ENCODE results near the gene ZG16B.

DNA sequence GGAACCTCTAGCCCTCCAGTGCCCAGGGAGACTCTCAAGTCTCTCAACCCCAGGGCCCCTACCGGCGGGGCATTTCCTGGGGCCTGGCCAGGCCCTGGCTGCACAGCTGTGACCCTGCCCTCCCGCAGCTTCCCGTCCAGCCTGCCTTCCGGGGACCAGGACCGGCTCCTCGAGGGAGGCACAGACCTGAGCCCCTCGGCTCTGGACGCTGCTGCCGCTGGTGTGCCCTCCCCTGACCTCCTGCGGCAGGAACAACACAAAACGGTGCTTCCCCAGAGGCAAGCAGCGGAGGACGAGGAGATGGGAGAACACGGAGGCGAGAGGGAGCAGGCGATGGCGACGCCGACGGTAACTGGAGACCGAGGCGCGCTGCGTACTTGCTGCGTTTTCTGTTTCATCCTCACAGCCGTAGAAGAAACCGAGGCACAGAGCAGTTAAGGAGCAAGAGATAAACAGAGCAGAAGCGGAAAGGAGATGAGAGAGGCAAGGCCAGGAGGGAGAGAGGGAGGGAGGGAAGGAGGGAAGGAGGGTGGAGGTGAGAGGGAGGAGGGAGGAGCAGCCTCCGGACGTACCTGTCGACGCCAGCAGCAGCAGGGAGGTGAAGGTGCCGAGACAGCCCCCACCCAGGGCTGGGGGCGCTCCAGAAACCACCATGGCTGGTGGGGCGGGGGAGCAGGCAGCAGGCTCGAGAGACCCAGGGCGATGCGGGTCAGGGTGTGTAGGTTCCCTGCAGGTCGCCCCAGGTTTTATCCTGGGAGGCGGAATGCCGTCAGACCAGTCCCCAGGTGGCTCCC lies 27.5 kb downstream of the ZG16B start, which contains the start of gene PRSS22:
- TF ChIP-seq FOXM1 (IDR thresholded peaks at IDR 0.05; ENCODE audit: borderline replicate concordance) (no peak), ELF4 (IDR thresholded peaks at IDR 0.05) (no peak), FOXA1 (IDR thresholded peaks at IDR 0.05) (no peak), CTBP1 (IDR thresholded peaks at IDR 0.05; ENCODE audit: borderline replicate concordance) (no peak), FOXK2 (IDR thresholded peaks at IDR 0.05) (no peak), ARNT (IDR thresholded peaks at IDR 0.05) (no peak), SP1 (IDR thresholded peaks at IDR 0.05) (no peak), BHLHE40 (IDR thresholded peaks at IDR 0.05; ENCODE audit: borderline replicate concordance) (no peak), NFRKB (IDR thresholded peaks at IDR 0.05) (no peak), SUZ12 (IDR thresholded peaks at IDR 0.05) (no peak), L3MBTL2 (conservative IDR thresholded peaks at IDR 0.05) (no peak), LEF1 (IDR thresholded peaks at IDR 0.05; ENCODE audit: borderline replicate concordance) (no peak)
- TF ChIP-seq, protein P1, sequence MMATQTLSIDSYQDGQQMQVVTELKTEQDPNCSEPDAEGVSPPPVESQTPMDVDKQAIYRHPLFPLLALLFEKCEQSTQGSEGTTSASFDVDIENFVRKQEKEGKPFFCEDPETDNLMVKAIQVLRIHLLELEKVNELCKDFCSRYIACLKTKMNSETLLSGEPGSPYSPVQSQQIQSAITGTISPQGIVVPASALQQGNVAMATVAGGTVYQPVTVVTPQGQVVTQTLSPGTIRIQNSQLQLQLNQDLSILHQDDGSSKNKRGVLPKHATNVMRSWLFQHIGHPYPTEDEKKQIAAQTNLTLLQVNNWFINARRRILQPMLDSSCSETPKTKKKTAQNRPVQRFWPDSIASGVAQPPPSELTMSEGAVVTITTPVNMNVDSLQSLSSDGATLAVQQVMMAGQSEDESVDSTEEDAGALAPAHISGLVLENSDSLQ (IDR thresholded peaks at IDR 0.05) = no peak

All from HEK293T (cell line).